Left cardiac atrium (tissue), 4 donors: ENCODE results near the gene DENND5B. TPM values are rescaled to one million over a fixed set of nuclear protein-coding genes. Genes with fewer than 3 reads are reported as not detected.
"Not testable (repeated sequence)": the region's sequence is repeated elsewhere in the genome, so short reads cannot be mapped to it uniquely, and the experiment has no call there.

Source experiments
- ATAC-seq, 2 donors: fragments of 200-7000 bp; cut with Tn5 transposase; one replicate each; pipeline ENCODE4 v1.9.1; 2020; ENCODE audit warnings: mild to moderate bottlenecking in 2 of 2, moderate library complexity in 2 of 2
- DNase-seq: peaks from one replicate; pipeline ENCODE4 v3.0.0-alpha.2; 2020
- intact Hi-C, 2 donors: fragments of 100-400 bp; cut with DNase I; formaldehyde crosslinking; loops; one replicate each; pipeline versions ENCODE4 v1.14.1 to v1.15.1; 2022 to 2023
- long read RNA-seq: library from polyadenylated mRNA; unstranded; transcript quantifications from one replicate; pipeline ENCODE4 v2.0.0, GENCODE V29; 2021
- total RNA-seq, 2 donors: library from RNA; stranded (reverse); fragmentation: NEBNext Ultra II Directional; extraction: Animal tissue kit (Norgen Biotek cat#: 25700); gene quantifications; one replicate each; pipeline ENCODE4 v1.2.1, GENCODE V29; 2021
- donor health status: DM: no; HTN: yes; CAD: no.
- donor health status: DM: no; HTN: yes; CAD: no; lungs with severe emphysema.
- donor health status: DM: yes; HTN: yes; CAD: no.
- donor health status: Dilated cardiomyopathy.

DENND5B gene
- 10 to 100 TPM; 28.7 to 33.2 TPM for total RNA-seq
- long read RNA-seq, partial matches to known transcripts = 4 of 12 reads
- long read RNA-seq, other reads (novel, unspliced or antisense) = 8 of 12 reads

DNA sequence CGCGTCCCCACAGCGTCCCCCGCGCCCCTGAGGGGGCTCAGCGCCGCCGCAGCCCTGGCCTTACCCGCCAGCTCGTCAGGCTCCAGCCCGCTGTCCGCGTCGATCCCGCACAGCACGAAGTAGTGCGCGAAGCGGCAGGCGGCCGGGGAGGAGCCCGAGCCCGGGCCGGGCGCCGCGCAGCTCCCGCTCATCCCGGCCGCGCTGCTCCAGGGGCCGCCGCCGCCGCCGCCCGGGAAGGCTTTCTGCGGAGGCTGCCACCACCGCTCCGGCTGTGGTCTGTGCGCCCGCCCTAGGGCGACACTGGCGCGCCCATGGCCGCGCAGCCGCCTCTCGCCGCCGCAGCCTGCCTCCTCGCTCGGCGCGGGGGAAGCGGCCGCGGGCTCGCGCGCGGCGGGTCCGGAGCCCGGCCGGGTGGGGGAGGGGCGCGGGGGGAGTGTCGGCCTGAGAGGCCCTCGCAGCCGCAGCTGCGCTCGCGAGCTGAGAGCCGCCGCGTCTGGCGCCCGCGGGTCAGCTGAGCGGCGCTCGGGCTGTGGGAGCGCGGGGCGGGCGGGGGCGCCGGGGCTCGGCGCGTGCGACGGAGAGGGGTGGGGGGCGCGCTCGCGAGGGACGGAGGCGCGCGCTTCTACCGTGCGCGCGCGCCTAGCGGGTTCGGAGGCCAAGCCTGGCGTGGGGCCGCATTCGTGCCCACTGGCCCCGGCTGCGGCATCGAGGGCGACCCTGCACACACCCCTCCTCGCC lies at the start of gene DENND5B:
DENND5B (minus strand) TSS at position 495 of the 738 bp plus-strand sequence; CDS start at position 191, 304 bp downstream.
- peak; percentile 86 for DNase-seq
- ATAC-seq = peak; percentile 79 to 85
- intact Hi-C loops = loop anchor here in 1 of 2 donors (5.0 kb wide), 1 partner anchor 41 kb away; no protein-coding TSS in a partner anchor

DNA sequence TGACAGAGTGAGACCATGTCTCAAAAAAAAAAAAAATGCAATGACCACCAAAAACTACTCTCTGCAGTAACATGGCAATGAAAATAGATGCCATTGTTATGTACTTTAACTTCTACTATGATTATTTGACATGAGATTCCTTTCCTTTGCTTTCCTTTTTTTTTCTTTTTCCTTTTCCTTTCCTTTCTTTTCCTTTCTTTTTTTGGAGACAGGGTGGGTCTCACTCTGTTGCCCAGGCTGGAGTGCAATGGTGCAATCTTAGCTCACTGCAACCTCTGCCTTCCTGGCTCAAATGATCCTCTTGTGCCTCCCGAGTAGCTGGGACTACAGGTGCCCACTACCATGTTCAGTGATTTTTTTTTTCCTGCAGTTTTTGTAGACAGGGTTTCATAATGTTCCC lies 43.7 kb upstream of the DENND5B start:
- intact Hi-C loops = loop anchor here in 1 of 2 donors (5.0 kb wide), 1 partner anchor 42 kb away; the partner anchor contains the start of gene DENND5B
- DNase-seq (no peak), ATAC-seq (no peak)

DNA sequence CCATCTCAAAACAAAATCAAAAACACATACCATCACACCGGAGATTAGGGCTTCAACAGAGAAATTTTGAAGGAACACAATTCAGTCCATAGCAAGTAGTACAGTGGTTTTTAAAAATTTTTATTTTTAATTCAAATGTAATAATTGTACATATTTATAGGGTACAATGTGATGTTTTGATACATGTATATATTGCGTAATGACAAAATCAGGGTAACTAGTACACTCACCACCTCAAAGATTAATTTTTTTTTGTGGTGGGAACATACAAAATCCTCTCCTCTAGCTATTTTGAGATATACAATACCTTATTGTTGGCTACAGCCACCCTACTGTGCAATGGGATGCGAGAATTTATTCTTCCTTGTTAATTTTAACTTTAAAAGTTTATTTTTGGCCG lies 42.5 kb upstream of the DENND5B start:
- intact Hi-C loops = loop anchor here in 1 of 2 donors (5.0 kb wide), 1 partner anchor 41 kb away; the partner anchor contains the start of gene DENND5B
- DNase-seq = no peak
- ATAC-seq = no peak

DNA sequence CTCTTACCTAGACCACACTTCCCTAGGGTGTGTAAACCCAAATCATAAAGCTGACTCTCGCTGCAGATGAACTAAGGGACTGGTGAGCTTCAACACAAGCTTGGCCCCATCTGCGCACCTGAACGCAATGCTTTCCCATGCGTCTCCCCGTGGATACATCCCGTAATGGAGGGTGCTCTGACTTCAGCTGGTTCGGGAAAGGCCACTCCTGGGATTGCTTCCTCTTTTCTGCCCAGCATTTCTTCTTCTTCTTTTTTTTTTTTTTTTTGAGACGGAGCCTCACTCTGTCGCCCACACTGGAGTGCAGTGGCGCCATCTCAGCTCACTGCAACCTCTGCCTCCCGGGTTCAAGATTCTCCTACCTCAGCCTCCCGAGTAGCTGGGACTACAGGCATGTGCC lies 40.9 kb upstream of the DENND5B start:
- intact Hi-C loops = loop anchor here in 1 of 2 donors (5.0 kb wide), 1 partner anchor 40 kb away; the partner anchor contains the start of gene DENND5B
- ATAC-seq (no peak), DNase-seq (no peak)

DNA sequence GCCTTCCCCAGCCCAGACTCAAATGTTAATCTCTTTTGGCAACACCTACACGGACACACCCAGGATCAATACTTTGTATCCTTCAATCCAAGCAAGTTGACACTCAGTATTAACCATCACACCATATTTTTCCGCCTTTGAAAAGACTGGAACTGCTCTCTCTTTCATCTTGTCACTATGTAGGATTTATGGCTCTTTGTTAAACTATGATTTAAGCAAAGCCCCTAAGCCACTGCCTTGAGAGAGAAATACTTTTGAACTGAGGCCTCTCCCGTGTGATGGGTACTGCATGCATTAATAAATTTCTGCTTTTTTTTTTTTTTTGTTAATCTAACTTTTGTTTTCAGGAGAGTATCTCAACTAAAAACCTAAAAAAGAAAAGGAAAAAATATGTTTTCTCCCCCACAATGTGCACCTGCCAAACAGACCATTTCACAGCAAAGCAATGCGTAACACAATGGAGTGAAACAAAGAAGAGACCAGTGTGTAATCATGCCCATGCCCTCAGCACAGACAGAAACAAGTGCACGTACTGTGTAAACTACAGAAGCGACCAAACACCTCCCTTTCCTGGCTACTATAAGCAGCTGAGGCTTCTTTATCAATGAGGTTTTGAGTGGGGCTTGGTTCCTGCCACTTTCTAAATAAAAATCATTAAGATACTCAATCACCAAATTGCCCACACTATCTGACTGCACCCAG lies 40.2 kb upstream of the DENND5B start:
- DNase-seq (no peak), ATAC-seq (no peak)
- intact Hi-C loops = loop anchor here in 1 of 2 donors (5.0 kb wide), 1 partner anchor 39 kb away; the partner anchor contains the start of gene DENND5B

DNA sequence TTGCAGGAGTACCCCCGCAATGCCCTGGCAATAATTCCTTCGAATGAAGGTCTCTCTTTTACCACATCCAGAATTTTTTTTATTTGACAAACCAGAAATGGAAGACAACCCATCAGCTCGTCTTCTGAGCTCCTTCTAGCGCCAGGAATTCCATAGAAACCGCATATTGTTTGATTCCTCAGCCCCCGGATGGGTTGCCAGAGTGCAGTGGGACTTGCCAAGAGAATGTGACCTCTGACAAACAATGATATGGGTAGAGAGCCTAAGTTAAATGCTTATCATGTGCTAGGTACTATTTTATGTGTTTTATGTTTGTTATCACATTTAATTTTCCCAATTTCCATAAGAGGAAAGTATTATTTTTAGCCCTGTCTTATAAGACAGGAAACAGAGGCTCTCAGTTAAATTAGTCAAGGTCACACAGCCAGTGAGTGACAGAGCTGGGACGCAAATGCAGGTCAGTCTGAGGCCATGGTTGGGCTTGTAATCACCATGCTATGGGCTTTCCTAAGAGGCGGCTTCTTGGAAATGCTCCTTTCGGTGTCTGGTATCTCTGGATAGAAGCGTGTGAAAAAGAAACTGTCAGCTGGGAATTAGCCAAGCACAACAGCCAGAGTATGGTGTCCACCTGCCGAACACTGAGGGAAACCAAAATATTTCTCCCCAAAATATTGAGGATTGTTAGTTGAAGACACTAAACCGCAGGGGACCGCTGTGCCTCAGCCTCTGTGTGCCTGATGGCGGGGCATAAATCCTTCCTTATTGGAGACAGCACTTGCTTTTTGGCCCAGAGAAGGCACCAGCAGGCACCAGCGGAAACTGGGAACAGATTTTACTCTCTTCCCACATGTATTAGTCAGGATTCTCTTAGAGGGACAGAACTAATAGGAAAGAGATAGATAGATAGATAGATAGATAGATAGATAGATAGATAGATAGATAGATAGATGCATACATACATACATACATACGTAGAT lies 39.1 kb upstream of the DENND5B start:
- intact Hi-C loops = loop anchor here in 1 of 2 donors (5.0 kb wide), 1 partner anchor 38 kb away; the partner anchor contains the start of gene DENND5B
- DNase-seq = peak; percentile 60
- ATAC-seq = peak; percentile 90 to 96

DNA sequence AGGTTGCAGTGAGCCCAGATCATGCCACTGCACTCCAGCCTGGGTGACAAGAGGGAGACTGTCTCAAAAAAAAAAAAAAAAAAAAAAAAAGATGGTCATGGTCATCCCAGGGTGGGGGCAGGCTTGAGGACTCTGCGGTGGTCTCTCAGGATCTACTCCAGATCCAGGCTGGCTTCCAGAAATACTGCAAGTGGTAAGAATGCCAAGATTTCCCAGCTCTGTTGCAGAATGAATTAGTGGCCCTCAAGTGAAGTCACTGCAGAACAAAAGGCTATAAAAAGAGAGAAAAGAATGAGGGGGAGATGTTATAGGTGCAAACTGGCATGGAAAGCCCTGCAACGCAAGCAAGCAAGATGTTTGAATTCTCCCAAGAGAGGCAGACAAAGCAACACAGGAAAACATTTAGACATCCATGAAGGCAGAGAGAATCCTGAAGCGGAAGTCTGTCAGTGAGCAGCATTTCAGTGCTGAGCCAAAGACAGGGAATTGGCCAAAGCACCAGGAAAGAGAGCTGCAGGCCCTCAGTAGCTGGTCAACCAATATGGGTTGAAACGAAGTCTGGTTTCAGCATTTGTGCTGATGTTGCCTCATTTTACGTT lies 36.6 kb upstream of the DENND5B start:
- ATAC-seq (no peak), DNase-seq (no peak)
- intact Hi-C loops = no loop called here

DNA sequence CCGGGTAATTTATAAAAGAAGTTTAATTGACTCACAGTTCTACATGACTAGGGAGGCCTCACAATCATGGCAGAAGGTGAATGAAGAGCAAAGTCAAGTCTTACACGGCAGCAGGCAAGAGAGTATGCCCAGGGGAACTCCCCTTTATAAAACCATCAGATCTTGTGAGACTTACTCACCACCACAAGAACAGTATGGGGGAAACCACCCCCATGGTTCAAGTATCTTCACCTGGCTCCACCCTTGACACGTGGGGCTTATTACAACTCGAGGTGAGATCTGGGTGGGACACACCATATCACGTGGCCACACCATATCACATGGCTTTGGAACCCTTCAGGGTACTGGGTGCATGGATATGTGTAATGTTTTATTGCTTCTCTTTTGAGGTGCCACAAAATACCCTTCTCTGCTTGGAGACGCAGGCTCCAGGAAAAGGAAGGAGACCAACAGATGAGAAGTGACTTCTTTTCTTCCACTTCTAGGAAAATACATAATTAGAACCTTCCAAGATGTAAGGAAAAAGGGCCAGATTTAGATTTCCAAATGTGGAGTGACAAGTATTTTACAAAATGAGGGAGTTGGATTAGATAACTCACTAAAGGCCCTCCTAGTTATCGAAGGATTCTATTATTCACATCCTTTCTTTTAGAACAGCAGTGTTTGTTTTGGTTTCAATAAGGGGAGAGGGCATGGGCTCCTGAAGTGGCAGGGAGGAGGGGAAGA lies 35.5 kb upstream of the DENND5B start:
- ATAC-seq = no peak
- intact Hi-C loops = no loop called here
- DNase-seq = no peak

DNA sequence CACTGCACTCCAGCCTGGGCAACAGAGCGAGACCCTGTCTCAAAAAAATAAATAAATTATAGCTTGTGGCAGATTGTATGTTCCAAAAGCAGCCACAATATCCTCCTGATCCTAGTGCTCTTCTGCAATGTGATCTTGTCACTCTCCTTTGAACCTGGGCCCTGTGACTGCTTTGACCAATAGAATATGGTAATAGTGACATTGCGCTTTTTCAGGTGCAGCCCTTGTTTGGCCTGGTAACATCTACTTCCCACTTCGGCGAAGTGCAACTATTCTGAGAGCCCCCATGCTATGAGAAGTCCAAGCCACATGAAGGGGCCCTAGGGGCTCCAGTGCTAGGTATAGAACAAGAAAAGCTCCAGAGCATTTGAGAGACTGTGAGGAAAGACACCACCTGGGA lies 31.1 kb upstream of the DENND5B start:
- no peak for ATAC-seq
- intact Hi-C loops = no loop called here
- no peak for DNase-seq

DNA sequence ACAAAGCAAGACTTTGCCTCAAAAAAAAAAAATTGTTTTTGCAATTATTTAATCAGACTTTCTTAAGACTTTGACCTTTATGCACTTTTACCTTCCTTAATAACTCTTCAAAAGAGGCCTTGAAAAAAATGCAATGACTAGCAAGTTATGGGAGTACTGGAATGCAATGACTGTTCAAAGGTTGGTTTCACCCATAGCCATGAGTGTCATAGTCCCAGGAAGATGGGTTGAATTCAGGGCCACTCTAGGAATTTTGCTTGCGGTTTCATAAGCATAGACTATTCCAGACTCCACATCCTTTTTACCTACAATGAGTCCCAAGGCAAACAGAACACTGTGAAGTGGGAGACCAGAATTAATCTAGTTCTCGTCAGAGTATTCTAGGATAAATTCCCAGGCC lies 29.4 kb upstream of the DENND5B start:
- ATAC-seq (no peak), DNase-seq (no peak)
- intact Hi-C loops = no loop called here

DNA sequence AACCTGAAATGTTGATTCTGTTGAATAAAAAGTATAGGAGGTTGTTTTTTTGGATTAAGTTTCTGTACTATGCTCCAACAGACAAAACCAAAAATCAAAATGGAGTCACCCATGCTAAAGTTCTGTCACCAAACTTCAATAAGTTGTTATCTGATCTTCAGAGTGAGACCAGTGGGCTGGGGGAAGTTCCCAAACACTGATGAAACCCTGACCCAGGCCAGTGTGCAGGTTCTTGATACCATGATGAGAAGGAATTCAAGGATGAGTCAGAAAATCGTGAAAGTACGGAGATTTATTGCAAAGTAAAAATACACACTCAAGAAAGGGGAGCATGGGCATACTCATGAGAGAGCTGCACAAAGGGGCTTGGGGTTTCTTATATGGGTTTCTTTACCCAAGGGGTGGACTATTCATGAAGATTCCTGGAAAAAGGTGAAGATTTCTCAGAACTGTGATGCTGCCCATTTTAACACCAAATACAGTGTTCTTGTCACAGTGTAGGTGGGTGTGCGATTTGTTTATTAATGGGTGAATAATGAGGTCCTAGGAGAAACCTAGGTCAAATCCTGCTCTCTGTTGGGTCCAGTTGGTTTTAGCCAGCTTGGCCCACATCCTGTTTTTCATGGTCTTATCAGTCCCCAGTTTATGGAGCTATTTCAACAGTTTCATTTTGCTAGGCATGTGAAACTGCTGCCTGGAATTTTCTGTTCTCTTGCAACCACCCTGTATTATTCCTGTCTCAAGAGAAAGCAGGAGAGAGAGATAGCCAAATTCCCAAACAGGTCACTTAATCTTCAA lies 27.5 kb upstream of the DENND5B start:
- intact Hi-C loops = no loop called here
- ATAC-seq (peak in 1 of 2 donors; percentile 30), DNase-seq (no peak)

DNA sequence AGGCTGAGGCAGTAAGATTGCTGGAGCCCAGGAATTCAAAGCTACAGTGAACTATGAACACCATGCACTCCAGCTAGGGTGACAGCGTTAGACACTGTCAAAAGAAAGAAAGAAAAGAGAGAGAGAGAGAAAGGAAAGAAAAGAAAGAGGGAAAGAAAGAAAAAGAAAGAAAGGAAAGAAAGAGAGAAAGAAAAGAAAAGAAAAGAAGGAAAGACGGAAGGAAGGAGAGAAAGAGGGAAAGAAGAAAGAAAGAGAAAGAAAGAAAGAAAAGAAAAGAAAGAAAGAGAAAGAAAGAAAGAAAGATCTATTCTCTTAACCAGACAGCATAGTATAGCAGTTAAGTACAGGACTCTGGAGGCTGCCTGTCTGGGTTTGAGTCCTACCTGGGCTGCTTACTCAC lies 21.9 kb upstream of the DENND5B start:
- intact Hi-C loops = no loop called here
- ATAC-seq = no peak

DNA sequence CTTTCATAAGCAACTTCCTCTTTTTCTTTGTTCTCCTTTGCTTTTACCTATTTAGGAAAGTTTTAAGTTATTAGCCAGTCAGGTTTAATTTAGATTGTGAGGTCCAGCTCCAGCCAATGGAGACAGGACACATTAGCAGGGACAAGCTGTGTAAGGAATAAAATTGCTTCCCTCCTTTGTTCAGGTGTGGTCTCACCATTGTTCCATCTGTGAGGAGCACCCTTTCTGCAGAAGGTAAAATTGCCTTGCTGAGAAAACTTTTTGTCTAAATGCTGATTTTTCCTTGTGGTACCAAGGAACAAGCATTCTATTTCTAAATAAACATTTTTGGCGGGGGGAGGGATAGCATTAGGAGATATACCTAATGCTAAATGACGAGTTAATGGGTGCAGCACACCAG lies 17.4 kb upstream of the DENND5B start:
- DNase-seq, ATAC-seq, intact Hi-C loops: not testable (repeated sequence)

More for the DNA sequence above, 21.9 kb upstream of the DENND5B start:
- no peak for DNase-seq

DNA sequence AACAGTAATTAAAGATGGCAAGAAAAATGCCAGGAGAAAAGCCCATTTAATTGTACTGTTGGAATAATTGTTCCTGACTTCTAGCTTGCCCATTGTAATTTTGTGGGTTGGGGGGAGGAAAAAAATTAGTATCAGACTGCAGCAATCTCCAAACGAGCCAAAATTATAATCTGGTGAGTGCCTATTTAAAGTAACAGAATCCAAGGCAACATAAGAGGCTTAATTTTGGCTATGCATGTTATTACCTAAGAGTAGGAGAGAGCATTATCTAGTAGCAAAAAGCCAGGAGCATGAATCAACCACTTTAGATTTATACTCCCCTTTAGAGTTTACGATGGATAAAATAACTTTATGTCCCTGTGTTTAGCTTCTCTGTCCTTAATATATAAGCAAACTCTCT lies 14.6 kb upstream of the DENND5B start:
- DNase-seq (no peak), ATAC-seq (peak in 1 of 2 donors; percentile 38)
- intact Hi-C loops = no loop called here

DNA sequence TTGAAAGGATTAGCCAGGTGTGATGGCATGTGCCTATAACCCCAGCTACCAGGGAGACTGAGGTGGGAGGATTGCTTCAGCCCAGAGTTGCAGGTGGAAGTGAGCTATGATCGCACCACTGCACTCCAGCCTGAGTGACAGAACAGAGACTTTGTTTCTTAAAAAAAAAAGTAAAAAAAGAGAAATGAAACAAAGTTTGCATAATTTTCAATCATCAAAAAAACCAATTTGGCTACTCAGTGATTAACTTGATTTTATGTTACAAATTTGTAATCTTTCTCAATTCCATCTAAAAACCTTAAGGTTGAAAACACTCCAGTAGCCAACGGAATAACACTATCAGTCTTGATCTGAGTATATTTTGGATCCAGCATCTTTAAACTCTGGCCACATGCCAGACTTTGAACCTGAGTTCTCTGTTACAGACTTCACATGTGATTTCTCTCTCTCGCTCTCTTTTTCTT lies 12.6 kb upstream of the DENND5B start:
- intact Hi-C loops = no loop called here
- DNase-seq (no peak), ATAC-seq (no peak)

DNA sequence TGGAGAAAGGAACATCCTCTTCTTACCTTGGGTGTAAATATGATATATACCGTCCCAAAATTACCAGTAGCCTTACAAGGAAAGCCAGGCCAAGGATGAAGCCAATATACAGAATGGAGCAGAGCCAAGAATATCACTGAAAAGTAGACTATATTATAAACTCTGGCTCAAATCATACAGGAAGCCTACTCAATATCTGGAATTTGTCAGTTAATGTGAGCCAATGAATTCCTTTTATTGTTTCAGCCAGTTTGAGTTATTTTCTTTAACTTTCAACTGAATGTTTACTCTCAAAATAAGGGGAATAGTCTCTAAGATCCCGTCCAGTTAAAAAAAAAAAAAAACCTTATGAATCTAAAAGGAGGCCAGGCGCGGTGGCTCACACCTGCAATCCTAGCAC lies 9.8 kb upstream of the DENND5B start:
- no peak for DNase-seq
- ATAC-seq = no peak
- intact Hi-C loops = no loop called here

DNA sequence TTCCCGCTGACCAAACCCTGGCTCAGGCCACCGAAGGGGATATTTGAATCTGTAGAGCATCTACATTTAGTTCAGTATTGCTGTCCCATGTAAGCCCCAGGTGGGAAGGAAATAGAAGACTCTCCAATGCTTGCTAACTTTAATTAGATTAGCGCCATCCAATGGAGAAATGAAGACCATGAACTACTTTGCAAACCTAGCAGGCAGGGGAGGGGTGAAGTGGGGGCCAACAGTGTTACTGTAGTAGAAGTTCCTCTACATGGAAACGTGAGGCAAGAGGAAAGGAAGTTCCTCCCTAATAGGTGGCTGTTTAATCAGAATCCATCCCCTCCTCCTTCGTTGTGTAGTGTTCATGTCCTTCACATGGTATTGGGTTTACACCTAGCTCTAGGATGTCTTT lies 9.3 kb upstream of the DENND5B start:
- intact Hi-C loops = no loop called here
- no peak for DNase-seq
- no peak for ATAC-seq
